Activated CD4-positive, alpha-beta T cell treated with anti-CD3 and anti-CD28 coated beads, Interleukin-2, amount 50 U/mL, for 16 hours (primary cell): Measurements from ENCODE around the gene USP34.

Experiments used
- DNase-seq: peaks from one replicate; pipeline ENCODE4 v3.0.0-alpha.2; 2020

The USP34 gene

DNA sequence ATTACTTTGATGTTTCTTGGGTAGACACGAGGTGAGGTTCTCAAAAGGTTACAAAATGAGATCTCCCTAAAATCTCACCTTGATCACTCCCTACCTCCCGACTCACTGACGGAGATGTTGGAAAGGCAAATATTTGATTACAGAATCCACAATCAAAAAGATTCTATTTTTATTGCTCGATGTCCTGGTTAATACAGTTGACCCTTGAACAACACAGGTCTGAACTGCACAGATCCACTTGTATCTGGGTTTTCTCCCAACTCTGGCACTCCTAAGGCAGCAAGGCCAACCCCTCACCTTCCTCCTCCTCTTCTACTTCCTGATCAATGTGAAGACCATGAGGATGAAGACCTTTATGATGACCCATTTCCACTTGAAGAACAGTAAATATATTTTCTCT, 183.6 kb downstream of the USP34 start:
- no peak for DNase-seq

DNA sequence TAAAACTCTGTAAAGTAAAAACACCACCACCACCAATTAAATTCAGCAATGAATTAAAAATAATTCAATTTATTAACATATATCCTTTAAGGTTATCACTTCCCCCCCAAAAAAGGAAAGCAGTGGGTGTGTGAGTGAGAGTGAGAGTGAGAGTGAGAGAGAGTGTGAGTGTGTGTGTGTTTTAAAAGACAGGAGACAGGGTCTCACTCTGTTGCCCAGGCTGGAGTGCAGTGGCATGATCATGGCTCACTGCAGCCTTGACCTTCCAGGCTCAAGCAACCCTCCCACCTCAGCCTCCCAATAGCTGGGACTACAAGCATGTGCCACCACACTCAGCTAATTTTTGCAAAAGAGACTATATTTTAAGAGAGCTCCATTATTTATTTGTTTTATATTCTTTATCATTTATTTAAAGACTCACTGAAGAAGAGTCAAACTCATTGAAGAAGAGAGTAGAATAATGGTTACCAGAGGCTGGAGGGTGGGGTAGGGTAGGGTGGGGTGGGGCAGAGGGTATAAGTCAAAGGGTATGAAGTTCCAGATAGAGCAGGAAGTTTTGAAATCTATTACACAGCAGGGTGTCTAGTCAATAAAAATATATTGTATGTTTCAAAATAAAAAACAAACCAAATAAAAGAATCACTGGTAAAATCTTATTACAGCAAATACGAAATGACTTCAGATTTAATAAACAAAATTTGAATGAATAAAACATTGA, 187.3 kb downstream of the USP34 start:
- DNase-seq = no peak

DNA sequence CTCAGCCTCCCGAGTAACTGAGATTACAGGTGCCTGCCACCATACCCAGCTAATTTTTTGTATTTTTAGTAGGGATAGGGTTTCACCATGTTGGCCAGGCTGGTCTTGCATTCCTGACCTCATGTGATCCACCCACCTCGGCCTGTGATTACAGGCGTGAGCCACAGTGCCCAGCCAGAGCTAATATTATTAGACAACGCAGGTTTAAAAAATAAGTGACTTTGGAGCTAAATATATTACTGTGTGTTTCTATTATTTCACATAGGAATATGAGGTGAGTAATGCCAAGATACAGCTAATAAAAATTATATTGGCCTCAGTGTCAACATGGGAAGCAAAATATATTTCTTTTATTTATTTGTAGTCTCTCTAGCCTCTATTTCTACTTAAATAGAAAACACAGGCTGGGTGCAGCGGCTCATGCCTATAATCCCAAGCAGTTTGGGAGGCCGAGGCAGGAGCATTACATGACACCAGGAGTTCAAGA, 188.7 kb downstream of the USP34 start:
- DNase-seq = no peak

DNA sequence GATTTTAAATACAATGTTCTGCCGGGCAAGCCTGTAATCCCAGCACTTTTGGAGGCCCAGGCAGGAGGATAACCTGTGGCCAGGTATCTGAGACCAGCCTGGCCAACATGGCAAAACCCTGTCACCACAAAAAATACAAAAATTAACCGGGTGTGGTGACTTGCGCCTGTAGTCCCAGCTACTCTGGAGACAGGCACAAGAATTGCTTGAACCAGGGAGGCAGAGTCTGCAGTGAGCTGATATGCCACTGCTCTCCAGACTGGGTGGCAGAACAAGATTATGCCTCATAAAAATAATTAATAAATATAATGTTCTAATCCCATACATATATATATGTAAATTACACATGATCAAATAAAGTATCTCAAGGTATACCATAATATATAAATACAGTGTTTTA, 189.6 kb downstream of the USP34 start:
- DNase-seq = no peak

DNA sequence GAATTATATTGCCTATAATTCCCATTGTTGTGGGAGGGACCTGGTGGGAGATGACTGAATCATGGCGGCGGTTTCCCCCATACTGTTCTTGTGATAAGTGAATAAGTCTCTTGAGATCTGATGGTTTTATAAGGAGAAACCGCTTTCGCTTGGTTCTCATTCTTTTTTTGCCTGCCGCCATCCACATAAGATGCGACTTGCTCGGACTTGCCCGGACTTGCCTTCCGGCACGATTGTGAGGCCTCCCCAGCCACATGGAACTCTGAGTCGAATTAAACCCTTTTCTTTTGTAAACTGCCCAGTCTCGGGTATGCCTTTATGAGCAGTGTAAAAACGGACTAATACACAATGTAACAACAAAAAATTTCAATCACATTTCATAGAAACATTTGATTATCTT, 193.1 kb downstream of the USP34 start:
- no peak for DNase-seq

DNA sequence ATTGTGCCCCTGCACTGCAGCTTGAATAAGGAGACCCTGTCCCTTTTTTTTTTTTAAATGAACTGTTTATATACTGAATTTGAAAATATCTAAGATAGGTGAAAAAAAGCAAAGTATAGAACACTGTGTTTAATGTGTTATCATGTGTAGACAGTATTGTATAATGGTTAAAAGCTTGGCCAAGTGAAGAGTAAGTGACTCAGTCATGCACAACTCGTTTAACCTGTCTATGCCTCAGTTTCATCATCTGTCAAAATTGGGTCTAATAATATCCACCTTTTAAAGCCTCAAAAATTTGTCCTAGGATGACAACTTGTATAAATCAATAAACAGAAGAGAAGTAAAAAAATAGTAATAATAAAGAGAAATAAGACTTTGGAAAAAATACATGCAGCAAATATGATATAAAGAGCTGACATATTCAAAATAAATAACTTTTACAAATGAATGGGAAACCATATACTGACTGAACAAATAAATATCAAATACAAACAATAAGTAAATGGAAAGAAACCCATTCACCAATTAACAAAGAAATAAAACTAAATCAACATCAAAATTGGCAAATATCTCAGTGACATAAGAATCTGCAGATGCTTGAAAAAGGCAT, 195.2 kb downstream of the USP34 start:
- no peak for DNase-seq

DNA sequence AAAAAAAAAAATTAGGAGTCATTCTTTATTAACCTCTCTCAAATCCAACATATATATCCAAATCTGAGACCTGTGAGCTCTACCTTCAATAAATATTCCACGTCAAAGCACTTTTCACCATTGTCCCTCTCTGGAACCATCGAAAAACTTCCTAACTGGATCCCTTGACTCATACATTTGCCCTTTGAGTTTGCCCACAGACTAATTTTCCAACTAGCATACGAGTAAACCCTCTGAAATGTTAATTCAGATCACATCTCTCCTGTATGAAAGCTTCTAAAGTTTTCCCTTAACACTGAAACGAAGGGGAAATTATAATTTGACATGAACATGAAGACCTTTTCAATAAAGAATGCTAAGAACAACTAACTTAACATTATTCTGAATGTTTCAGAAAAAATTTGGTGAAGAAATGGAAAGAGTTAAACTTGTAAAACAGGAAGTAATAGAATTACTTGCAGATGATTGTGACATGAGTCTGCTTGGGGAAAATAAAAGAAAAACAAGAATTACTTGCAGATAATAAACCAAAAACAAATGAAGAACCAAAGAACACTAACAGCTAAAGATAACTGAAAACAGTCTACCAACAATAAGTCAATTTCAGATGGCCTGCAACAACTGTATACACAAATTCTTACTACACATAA, 198.3 kb downstream of the USP34 start:
- DNase-seq = no peak

DNA sequence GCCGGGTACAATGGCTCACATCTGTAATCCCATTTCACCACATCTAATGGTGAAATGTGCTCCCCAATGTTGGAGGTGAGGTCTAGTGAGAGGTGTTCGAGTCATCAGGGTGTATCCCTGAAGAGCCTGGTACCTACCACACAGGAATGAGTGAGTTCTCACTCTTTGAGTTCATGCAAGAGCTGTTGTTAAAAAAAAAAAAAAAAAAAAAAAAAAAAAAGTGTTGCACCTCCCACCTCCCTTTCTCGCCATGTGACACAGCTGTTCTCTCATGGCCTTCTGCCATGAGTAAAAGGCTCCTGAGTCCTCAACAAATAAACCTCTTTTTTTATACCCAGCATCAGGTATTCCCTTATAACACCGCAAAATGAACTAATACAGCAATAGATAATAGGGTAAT, 202.6 kb downstream of the USP34 start:
- DNase-seq = no peak

DNA sequence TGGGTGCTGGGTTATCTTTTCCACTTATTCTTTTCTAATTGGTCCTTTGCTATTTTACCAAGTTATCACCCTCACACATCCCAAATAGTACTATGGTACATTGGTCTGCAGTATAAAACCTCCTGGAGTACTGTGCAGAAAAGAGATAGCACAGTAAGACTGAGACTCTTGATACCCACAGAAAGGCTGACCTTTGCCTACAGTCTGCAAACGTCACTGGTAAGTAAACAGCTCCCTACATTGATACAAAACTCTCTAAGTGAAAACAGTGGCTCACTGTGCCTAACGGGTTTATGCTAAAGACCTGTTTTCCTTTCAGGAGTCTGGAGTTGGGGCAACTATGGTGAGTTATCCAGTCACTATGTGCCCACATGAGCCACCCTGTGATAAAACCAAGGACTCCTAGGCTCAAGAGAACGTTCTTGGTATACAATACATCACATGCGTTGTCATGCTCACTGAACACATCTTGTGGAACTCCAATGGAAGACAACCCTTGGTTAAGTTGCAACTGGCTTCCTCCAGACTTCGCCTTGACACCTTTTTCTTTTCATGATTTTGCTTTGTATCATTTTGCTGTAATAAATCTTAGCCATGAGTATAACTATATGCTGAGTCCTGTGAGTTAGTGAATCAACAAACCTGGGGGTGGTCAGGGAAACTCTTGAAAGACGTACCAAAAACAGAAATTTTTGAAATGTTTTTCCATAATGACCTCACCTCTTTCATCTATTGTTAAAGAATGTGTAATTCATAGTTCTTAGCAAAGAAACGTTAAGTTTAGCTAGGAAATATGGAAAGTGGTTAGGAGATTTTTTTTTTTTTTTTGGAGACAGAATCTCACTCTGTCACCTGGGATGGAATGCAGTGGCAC, 204.0 kb downstream of the USP34 start:
- no peak for DNase-seq

DNA sequence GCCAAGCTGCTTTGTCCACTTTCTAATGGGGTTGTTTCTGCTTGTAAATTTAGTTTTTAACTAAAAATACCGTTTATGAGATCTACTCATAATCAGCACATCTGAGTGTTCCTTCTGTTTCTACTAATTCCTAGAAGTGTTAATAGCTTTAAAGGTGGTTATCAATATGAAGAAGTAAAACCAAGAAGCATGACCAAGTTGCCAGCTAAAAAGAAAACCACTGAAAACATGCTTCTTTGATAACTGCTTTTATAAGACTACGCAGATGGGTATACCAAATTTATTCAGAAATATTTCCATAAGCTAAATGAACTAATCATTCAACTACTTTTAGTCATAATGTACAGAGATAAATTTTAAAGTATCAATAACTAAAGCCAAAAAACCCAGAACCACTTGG, 207.1 kb downstream of the USP34 start:
- DNase-seq = peak; percentile 55

DNA sequence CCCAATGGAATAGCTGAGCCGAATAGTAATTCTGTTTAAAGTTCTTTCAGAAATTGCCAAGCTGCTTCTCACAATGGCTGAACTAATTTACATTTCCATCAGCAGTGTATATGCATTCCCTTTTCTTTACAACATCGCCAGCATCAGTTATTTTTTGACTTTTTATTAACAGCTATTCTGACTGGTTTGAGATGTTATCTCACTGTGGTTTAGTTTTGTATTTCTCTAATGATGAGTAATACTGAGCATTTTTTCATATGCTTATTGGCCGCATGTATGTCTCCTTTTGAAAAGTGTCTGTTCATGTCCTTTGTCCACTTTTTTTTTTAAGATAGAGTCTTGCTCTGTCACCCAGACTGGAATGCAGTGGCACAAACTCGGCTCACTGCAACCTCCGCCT, 208.2 kb downstream of the USP34 start:
- peak; percentile 43 for DNase-seq

DNA sequence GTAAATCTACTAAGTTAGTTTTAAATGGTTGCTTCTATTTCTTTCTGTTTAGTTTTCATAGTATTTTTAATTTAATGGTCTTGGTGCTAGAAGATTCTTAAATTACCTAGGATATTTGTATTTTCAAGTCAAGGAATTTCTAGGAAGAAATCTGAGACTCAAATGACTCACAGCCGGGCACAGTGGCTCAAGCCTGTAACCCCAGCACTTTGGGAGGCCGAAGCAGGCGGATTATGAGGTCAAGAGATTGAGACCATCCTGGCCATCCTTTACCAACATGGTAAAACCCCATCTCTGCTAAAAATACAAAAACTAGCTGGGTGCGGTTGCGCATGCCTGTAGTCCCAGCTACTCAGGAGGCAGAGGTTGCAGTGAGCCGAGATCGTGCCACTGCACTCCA, 213.4 kb downstream of the USP34 start:
- DNase-seq = no peak

DNA sequence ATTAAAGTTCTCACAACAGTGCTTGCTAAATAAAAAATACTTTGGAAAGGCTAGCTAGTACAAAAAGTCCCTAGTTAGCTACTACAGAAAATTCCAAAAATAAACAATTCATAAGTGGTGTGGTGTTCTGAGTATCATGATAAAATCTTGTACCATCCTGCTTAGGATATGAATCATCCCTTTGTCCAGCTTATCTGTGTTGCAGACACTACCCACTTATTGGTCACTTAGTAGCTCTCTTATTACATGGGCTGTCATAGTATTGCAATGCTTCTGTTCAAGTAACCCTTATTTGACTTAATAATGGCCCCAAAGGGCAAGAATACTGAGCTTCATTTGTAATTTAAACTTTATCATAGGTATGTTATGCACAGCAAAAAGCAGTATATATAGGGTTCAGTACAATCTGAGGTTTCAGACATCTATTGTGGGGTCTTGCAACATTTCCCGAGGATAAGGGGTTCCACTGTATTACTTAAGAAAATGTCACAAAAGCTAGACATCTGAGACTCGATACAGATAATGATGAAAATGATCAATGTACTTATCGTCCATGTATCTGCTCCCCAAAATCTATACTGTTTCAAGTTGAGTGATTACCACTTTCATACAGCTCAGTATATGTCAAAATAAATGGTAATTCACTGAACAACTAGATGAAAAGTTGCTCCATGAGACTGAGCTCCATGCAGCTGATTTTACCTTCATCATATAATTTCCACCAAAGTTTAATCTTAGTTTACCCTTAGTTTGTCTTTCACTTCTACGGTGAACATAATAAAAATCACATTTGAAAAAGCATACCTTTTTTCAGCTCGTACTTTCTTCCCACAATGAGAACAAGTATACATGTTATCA, 215.1 kb downstream of the USP34 start:
- no peak for DNase-seq

DNA sequence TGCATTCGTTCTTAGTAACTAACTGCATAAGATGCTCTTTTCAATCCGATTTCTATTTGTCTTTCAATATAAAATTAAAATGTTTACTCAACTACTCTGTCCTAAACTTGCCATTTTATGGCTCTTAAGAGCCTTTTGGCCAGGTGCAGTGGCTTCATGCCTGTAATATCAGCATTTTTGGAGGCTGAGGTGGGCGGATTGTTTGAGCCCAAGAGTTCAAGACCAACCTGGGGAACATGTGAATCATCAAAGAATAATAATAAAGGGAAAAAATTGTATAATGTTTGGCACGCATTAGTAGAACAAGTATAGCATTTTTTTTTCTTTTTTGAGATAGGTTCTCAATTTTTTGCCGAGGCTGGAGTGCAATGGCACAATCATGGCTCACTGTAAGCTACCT, 216.4 kb downstream of the USP34 start:
- no peak for DNase-seq

DNA sequence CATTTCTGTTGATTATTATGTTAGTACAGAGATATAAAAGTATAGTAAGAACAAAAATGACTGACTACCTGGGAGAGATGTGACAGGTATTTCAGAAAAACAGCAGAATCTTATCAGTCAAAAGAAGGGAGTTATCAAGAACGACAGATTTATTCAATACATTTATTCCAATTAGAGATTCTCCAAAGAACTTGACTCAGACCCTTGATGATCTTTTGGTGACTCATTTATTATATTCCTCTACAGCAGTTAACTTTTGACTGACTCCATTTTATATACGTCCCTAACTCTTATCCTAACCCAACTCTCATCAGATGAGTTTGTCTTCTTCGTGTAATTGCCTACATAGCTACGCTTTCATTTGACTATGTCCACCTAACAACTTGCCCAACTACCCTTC, 217.8 kb downstream of the USP34 start:
- no peak for DNase-seq

DNA sequence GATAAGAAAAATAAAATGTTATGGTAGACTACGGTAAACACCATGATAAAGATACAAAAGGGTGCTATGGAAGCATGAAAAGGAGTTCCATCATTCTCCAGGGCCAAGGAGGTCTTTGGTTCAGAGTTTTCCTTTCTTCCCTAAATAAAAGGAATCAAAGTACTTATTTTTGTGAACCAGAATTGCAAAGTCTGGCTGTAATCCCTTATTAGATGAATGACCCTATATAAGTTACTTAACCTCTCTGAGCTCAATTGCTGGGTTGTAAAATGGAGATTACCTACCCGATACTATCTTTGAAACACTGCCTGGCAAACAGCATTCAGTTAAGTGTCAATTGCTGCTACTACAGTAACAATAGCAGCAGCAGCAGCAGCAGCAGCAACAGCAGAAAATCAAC, 218.9 kb downstream of the USP34 start:
- no peak for DNase-seq

DNA sequence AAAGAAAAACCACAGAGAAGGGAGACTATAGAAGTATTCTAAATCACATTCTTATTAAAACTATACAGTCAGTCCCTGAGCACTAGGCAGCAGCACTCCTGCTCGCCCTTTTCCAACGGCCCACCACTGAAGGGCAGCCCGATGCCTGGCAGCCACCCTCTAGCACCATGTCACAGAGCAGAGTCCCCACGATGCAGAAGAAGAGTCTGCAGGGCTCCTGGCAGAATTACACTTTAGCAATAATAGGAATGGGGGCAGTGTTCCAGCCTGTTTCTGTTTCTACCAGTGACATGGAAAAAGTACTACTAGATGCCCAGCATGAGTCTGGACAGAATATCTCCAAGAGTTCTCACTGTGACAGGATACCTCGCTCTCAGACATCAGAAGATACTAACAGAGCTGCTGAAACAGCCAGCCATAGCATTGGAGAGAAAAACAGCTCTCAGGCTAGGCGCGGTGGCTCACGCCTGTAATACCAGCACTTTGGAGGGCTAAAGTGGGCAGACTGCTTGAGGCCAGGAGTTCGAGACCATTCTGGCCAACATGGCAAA, 221.3 kb downstream of the USP34 start:
- DNase-seq = no peak

DNA sequence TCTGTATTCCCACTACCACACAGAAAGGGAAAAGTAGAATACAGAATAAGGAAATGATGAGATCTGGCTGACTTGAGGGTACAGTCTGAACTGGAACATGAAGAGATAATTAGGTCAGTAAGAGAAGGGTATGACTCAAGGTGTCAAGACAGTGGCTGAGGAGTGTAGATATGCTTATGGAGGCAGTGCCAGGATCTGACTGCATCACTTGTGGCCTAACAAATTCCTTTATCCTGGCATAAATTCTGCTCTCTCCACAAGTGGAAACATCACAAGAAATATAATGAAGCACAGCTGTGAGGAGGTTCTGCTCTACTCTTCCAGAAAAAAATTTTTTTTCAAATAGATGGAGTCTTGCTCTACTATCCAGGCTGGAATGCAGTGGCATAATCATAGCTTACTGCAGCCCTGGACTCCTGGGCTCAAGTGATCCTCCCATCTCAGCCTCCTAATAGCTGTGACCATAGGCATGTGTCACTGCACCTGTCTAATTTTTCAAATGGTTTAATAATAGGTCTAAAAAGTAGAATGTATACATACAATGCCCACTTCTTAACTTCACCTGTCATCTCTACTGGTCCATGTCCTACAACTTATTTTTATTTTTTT, 223.6 kb downstream of the USP34 start:
- DNase-seq = no peak

DNA sequence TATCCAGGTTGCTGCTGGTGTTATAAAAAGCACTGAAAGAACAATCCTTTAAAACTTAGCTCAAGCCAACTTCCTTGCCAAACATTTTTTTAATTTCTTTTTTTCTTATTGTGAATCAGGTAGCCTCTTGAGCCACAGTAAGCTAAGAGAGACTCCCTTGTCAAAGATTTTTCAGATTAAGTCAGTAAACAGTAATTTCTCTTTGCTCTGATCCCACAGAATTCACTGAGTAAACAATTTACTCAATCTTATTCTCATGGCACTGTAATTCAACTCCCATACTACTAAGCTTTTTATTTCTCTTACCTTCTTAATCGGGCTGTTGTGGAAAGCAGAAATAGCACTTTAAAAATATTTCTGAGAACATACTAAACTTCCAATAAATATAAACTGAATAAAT, 226.2 kb downstream of the USP34 start:
- no peak for DNase-seq

DNA sequence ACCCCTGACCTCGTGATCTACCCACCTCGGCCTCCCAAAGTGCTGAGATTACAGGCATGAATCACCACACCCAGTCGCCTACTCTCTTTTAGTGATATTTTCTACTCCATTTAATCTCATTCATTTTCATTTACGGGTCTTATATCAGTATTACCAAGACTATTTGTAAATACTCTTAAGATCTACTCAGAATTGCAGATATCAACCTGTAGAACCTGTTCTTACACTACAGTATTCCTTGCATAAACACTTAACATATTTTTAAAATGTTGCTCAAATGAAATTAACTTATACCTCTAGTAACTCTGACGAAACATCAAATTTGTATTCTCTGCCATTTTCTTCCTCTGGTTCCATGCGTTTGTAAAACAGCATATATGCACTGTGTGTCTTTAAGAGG, 229.6 kb downstream of the USP34 start:
- no peak for DNase-seq

DNA sequence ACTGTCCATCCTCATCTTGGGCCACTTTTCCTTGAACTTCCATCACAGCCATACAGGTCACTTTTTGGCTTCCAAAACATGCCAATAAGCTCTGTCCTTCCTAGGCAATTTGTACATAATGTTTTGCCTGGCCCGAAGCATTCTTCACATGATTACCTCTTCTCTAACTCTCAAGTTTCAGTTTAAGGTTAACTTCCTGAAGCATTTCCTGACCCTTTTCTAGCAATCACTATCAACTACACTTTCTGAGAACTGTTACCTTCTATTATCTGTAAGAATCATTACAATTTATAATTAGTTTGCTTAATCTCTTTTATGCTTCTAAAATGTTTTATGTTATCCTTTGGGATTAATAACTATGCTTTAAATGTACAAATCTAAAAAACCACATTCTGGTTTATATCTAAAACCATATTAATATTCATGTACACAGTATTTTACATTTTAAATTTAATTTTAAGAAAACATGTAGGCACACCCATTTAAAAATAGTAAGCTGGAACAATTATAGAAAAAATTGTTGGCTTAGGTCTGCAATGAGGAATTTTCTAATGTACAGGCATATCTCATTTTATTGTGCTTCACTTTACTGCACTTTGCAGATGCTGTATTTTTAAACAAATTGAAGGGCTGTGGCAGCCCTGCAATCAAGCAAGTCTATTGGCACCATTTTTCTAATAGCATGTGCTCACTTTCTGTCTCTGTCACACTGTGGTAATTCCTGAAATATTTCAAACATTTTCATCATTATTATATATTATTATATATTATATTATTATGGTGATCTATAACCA, 232.5 kb downstream of the USP34 start:
- DNase-seq = peak; percentile 50
